NT2/D1 (cell line): ENCODE results near the gene DRC7.

Experiments
- YY1 ChIP-seq: IDR thresholded peaks from 2 replicates; pipeline ENCODE4 v1.6.1; 2011; ENCODE audit not compliant: insufficient read length, insufficient read depth
- ZNF274 ChIP-seq: IDR thresholded peaks from 2 replicates; pipeline ENCODE4 v1.6.1; 2011; ENCODE audit warnings: mild to moderate bottlenecking, low read depth, low read length

GRCh38 chr16:57774705-57775285 is 80.2 kb downstream of the DRC7 start:
- TF ChIP-seq ZNF274: no peak
- no peak for TF ChIP-seq YY1
